MM.1S (cell line): Measurements from ENCODE around the gene SPDEF.

Experiments used
- DNase-seq: peaks from one replicate; pipeline ENCODE4 v3.0.0-alpha.2; 2015
- H2AFZ ChIP-seq: fragments of 300-600 bp; sonication (generic); 2 replicates; pipeline ENCODE4 v1.6.0; 2016; ENCODE audit warnings: antibody characterized with exemption, low read length
- H3F3A ChIP-seq: fragments of 300-600 bp; sonication (generic); 2 replicates; pipeline ENCODE4 v1.6.1; 2016; ENCODE audit warnings: mild to moderate bottlenecking, antibody characterized with exemption, low read length, moderate library complexity, mixed read lengths; ENCODE audit not compliant: insufficient read depth
- H3K27ac ChIP-seq: fragments of 300-600 bp; sonication (generic); 2 replicates; pipeline ENCODE4 v1.5.1; 2016; ENCODE audit warnings: mild to moderate bottlenecking, low read length
- H3K27me3 ChIP-seq: fragments of 300-600 bp; sonication (generic); replicated peaks from 2 replicates; pipeline ENCODE4 v1.6.0; 2016; ENCODE audit warnings: low read length; ENCODE audit not compliant: insufficient read depth
- H3K36me3 ChIP-seq: fragments of 300-600 bp; sonication (generic); replicated peaks from 2 replicates; pipeline ENCODE4 v1.6.1; 2016; ENCODE audit warnings: mild to moderate bottlenecking, low read length, mixed read lengths; ENCODE audit not compliant: insufficient read depth
- H3K4me1 ChIP-seq: fragments of 300-600 bp; sonication (generic); 2 replicates; pipeline ENCODE4 v1.6.1; 2016; ENCODE audit warnings: low read length, mixed read lengths
- H3K4me2 ChIP-seq: fragments of 300-600 bp; sonication (generic); 2 replicates; pipeline ENCODE4 v1.6.0; 2016; ENCODE audit warnings: low read depth, low read length
- H3K4me3 ChIP-seq: fragments of 300-600 bp; sonication (generic); 2 replicates; pipeline ENCODE4 v1.5.1; 2016; ENCODE audit warnings: low read length, mixed read lengths
- H3K79me2 ChIP-seq: fragments of 300-600 bp; sonication (generic); 2 replicates; pipeline ENCODE4 v1.6.1; 2016; ENCODE audit warnings: mixed run types, low read length, mixed read lengths
- H3K9ac ChIP-seq: fragments of 300-600 bp; sonication (generic); 2 replicates; pipeline ENCODE4 v1.6.1; 2016; ENCODE audit warnings: low read length, mixed read lengths
- H3K9me2 ChIP-seq: fragments of 300-600 bp; sonication (generic); replicated peaks from 2 replicates; pipeline ENCODE4 v1.6.1; 2016; ENCODE audit warnings: mild to moderate bottlenecking, low read length, mixed read lengths; ENCODE audit not compliant: insufficient read depth
- H3K9me3 ChIP-seq: fragments of 300-600 bp; sonication (generic); replicated peaks from 2 replicates; pipeline ENCODE4 v1.6.1; 2016; ENCODE audit warnings: mild to moderate bottlenecking, low read length, mixed read lengths; ENCODE audit not compliant: insufficient read depth
- H4K20me1 ChIP-seq: fragments of 300-600 bp; sonication (generic); 2 replicates; pipeline ENCODE4 v1.6.1; 2016; ENCODE audit warnings: mild to moderate bottlenecking, low read length, moderate library complexity, mixed read lengths; ENCODE audit not compliant: insufficient read depth
- EZH2 ChIP-seq: fragments of 300-600 bp; sonication (generic); optimal IDR thresholded peaks from 2 replicates; pipeline ENCODE3; 2017; ENCODE audit warnings: low read depth, mild to moderate bottlenecking, antibody characterized with exemption, low read length, mixed read lengths
- EZH2phosphoT487 ChIP-seq: fragments of 300-600 bp; sonication (generic); IDR thresholded peaks from 2 replicates; pipeline ENCODE4 v1.6.1; 2018; ENCODE audit warnings: antibody characterized with exemption, low read length
- TF ChIP-seq, protein P1 (sequence below): fragments of 300-600 bp; sonication (generic); IDR thresholded peaks from 2 replicates; pipeline ENCODE4 v1.5.1; 2016; ENCODE audit warnings: antibody characterized with exemption, low read length, mixed read lengths

SPDEF gene

GRCh38 chr6:34556031-34556471 lies at the start of gene SPDEF:
TSS of gene SPDEF (minus strand) at chr6:34556329. CDS start at chr6:34544455, 11,874 bp downstream.
- no peak for DNase-seq
- Histone ChIP-seq H3K79me2 (no peaks in the 10 kb centered on the region), H3K9me3 (no peaks in the 10 kb centered on the region), H3K4me2 (no peak within 1 kb of the TSS), H3K27me3 (peaks cover 5% of the 10 kb centered on the region; the same call in 1 of the 2 replicates), H3K4me1 (no peaks in the 10 kb centered on the region), H4K20me1 (no peaks in the 10 kb centered on the region), H3K4me3 (no peak within 1 kb of the TSS), H3K9me2 (no peaks in the 10 kb centered on the region), H3K9ac (no peak within 1 kb of the TSS), H3K36me3 (no peaks in the 10 kb centered on the region), H3F3A (no peaks in the 10 kb centered on the region), H2AFZ (no peak within 1 kb of the TSS), H3K27ac (no peak within 1 kb of the TSS)
- no peak for TF ChIP-seq EZH2
- no peak for TF ChIP-seq EZH2phosphoT487
- TF ChIP-seq, protein P1, sequence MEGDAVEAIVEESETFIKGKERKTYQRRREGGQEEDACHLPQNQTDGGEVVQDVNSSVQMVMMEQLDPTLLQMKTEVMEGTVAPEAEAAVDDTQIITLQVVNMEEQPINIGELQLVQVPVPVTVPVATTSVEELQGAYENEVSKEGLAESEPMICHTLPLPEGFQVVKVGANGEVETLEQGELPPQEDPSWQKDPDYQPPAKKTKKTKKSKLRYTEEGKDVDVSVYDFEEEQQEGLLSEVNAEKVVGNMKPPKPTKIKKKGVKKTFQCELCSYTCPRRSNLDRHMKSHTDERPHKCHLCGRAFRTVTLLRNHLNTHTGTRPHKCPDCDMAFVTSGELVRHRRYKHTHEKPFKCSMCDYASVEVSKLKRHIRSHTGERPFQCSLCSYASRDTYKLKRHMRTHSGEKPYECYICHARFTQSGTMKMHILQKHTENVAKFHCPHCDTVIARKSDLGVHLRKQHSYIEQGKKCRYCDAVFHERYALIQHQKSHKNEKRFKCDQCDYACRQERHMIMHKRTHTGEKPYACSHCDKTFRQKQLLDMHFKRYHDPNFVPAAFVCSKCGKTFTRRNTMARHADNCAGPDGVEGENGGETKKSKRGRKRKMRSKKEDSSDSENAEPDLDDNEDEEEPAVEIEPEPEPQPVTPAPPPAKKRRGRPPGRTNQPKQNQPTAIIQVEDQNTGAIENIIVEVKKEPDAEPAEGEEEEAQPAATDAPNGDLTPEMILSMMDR: no peak

- Histone ChIP-seq H3K36me3 (no peaks in the 10 kb centered on the region), H3K4me3 (no peak overlapping the region), H2AFZ (no peak overlapping the region), H3K27ac (no peak overlapping the region), H3K4me2 (no peak overlapping the region), H3K9ac (no peak overlapping the region), H3K9me2 (no peaks in the 10 kb centered on the region), H3K79me2 (peaks cover 74% of the 10 kb centered on the region), H3K4me1 (no peaks in the 10 kb centered on the region), H3F3A (no peaks in the 10 kb centered on the region), H4K20me1 (no peaks in the 10 kb centered on the region), H3K9me3 (no peaks in the 10 kb centered on the region), H3K27me3 (no peaks in the 10 kb centered on the region)
- no peak for DNase-seq
- TF ChIP-seq, protein P1: no peak
- TF ChIP-seq EZH2: no peak
- TF ChIP-seq EZH2phosphoT487: no peak
These were observed 47.6 kb upstream of the SPDEF start for GRCh38 chr6:34603707-34604106.

DNA sequence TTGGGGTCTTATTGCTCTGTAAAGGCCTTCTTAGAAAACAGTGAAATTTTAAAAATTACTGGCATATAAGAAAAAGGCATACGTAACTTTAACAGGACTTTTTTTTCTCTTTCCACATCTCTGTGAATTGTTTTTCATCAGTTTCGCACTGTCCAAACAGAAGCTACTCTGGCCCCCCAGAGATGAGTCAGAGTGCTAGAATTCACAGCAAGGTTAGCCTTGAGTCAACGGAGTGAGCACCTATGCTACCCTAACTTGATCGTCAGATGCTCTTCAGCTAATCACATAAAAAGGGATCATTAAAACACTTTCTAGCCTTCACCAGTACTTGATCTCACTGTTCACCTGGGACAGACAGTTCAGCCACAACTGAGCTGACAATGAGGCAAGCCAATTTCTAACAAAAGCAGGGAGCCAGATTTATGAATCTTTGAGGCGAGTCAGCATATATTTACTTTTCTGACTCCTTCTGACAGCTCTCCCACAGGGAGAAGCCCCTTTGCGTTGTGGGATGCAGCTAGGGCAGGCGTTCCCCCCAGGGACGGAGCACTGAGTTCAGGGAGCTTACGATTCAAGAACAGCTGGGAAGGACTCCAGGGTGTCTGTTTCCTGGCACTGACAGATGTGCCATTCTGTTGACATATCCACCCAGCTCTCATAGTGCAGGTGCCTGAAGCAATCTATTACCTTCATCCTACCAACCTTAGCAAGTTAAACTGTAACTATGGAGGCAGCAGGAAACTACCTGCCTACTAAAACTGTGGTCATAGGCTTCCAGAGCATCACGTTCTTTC lies 46.4 kb upstream of the SPDEF start:
- DNase-seq: no peak
- Histone ChIP-seq H2AFZ (no peak overlapping the region), H3K4me1 (no peaks in the 10 kb centered on the region), H3K9me2 (no peaks in the 10 kb centered on the region), H4K20me1 (no peaks in the 10 kb centered on the region), H3K9ac (no peak overlapping the region), H3K4me2 (no peak overlapping the region), H3K27me3 (no peaks in the 10 kb centered on the region), H3F3A (no peaks in the 10 kb centered on the region), H3K79me2 (peaks cover 71% of the 10 kb centered on the region), H3K4me3 (no peak overlapping the region), H3K9me3 (no peaks in the 10 kb centered on the region), H3K27ac (no peak overlapping the region), H3K36me3 (no peaks in the 10 kb centered on the region)
- TF ChIP-seq, protein P1: no peak
- TF ChIP-seq EZH2phosphoT487 (no peak), EZH2 (no peak)
